ENCODE data around the gene PHF5A. TPM values are rescaled to one million over a fixed set of nuclear protein-coding genes. Genes with fewer than 3 reads are reported as not detected.

The PHF5A gene
- total RNA-seq, 1 donor = 38.4 TPM

DNA sequence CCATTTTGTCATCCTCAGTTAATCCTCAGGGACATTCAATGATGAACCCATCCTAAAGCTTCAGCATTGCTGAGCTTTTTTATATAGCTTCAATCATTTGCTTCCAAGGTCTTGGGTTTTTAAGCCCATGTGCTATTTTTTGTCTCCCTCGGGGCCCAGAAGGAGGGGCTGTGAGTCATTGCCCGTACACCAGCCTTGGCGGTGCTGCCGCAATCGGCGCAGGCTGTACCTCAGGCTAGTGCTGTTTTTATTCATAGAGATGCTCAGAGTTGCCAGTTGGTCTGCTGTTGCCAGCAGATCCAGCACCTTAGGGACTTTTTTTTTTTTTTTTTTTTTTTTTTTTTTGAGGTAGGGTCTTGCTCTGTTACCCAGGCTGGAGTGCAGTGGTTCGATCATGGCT, 35.9 kb upstream of the PHF5A start:
- DNase-seq (ENCODE audit: insufficient read length, low spot score, missing footprints) = peak; percentile 97

DNA sequence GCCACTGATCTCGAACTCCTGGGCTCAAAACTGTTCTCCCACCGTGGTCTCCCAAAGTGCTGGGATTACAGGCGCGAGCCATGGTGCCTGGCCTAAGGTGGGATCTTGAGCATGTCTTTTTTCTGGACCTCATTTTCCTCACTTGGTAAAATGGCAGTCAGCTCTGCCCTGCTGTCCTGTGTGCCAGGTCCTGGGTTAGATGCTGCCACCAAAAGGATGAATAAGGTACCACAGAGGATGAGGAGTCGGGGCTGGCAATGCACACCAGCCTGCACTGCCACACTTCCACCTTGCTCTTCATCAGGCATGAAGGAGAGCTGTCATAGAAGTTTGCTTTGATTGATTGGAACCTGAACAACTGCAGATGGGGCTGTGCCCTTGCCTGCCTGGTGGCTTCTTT, 32.7 kb upstream of the PHF5A start:
- TF ChIP-seq, protein P1, sequence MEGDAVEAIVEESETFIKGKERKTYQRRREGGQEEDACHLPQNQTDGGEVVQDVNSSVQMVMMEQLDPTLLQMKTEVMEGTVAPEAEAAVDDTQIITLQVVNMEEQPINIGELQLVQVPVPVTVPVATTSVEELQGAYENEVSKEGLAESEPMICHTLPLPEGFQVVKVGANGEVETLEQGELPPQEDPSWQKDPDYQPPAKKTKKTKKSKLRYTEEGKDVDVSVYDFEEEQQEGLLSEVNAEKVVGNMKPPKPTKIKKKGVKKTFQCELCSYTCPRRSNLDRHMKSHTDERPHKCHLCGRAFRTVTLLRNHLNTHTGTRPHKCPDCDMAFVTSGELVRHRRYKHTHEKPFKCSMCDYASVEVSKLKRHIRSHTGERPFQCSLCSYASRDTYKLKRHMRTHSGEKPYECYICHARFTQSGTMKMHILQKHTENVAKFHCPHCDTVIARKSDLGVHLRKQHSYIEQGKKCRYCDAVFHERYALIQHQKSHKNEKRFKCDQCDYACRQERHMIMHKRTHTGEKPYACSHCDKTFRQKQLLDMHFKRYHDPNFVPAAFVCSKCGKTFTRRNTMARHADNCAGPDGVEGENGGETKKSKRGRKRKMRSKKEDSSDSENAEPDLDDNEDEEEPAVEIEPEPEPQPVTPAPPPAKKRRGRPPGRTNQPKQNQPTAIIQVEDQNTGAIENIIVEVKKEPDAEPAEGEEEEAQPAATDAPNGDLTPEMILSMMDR (IDR thresholded peaks at IDR 0.05; ENCODE audit: extremely low read depth, low read depth, low read length) = peak; percentile 42
- peaks cover 51% of the 10 kb centered on the region for H3K79me2 ChIP-seq (ENCODE audit: insufficient read depth, low read length)

More for the DNA sequence above, 35.9 kb upstream of the PHF5A start:
- no peaks in the 10 kb centered on the region for H3K27me3 ChIP-seq (ENCODE audit: insufficient read depth, low read length)
- peaks cover 13% of the 10 kb centered on the region for H3K4me1 ChIP-seq (ENCODE audit: insufficient read depth, low read length)
- peak overlapping the region; percentile 9 for H3K4me2 ChIP-seq (ENCODE audit: insufficient read depth, low read length)
- peaks cover 9% of the 10 kb centered on the region for H4K20me1 ChIP-seq (ENCODE audit: insufficient read depth, low read length)
- peaks cover 41% of the 10 kb centered on the region for H3K79me2 ChIP-seq (ENCODE audit: insufficient read depth, low read length)
- H3K36me3 ChIP-seq (ENCODE audit: insufficient read depth, low read length) = peaks cover 43% of the 10 kb centered on the region
- H2AFZ ChIP-seq (ENCODE audit: low read length) = no peak overlapping the region
- peak overlapping the region; percentile 42 for H3K27ac ChIP-seq (ENCODE audit: low read depth, low read length)
- no peak overlapping the region for H3K4me3 ChIP-seq (ENCODE audit: insufficient read depth, low read length)
- no peaks in the 10 kb centered on the region for H3K9me3 ChIP-seq (ENCODE audit: low read depth, low read length)
- TF ChIP-seq, protein P1 (IDR thresholded peaks at IDR 0.05; ENCODE audit: extremely low read depth, low read depth, low read length) = no peak

DNA sequence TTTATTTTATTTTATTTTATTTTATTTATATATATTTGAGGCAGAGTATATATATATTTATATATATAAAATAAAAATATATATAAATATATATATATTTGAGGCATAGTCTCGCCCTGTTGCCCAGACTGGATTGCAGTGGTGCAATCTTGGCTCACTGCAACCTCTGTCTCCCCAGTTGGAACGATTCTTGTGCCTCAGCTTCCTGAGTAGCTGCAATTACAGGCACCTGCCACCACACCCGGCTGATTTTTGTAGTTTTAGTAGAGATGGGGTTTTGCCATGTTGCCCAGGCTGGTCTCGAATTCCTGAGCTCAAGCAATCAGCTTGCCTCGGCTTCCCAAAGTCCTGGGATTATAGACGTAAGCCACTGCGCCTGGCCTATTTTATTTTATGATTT, 31.8 kb upstream of the PHF5A start:
- H3K9me3 ChIP-seq (ENCODE audit: low read depth, low read length) = no peaks in the 10 kb centered on the region
- no peak for DNase-seq (ENCODE audit: insufficient read length, low spot score, missing footprints)
- no peak overlapping the region for H3K4me3 ChIP-seq (ENCODE audit: insufficient read depth, low read length)
- TF ChIP-seq, protein P1 (IDR thresholded peaks at IDR 0.05; ENCODE audit: extremely low read depth, low read depth, low read length) = no peak
- H3K36me3 ChIP-seq (ENCODE audit: insufficient read depth, low read length) = peaks cover 24% of the 10 kb centered on the region
- no peak overlapping the region for H3K27ac ChIP-seq (ENCODE audit: low read depth, low read length)
- H3K27me3 ChIP-seq (ENCODE audit: insufficient read depth, low read length) = no peaks in the 10 kb centered on the region
- no peak overlapping the region for H3K4me2 ChIP-seq (ENCODE audit: insufficient read depth, low read length)
- no peak overlapping the region for H2AFZ ChIP-seq (ENCODE audit: low read length)
- H4K20me1 ChIP-seq (ENCODE audit: insufficient read depth, low read length) = peaks cover 6% of the 10 kb centered on the region
- peaks cover 52% of the 10 kb centered on the region for H3K79me2 ChIP-seq (ENCODE audit: insufficient read depth, low read length)
- H3K4me1 ChIP-seq (ENCODE audit: insufficient read depth, low read length) = peaks cover 13% of the 10 kb centered on the region

More for the DNA sequence above, 32.7 kb upstream of the PHF5A start:
- Histone ChIP-seq H3K27ac (ENCODE audit: low read depth, low read length) (no peak overlapping the region), H3K27me3 (ENCODE audit: insufficient read depth, low read length) (no peaks in the 10 kb centered on the region), H3K4me1 (ENCODE audit: insufficient read depth, low read length) (peaks cover 13% of the 10 kb centered on the region), H2AFZ (ENCODE audit: low read length) (no peak overlapping the region), H3K4me3 (ENCODE audit: insufficient read depth, low read length) (no peak overlapping the region), H3K9me3 (ENCODE audit: low read depth, low read length) (no peaks in the 10 kb centered on the region), H4K20me1 (ENCODE audit: insufficient read depth, low read length) (peaks cover 8% of the 10 kb centered on the region), H3K36me3 (ENCODE audit: insufficient read depth, low read length) (peaks cover 24% of the 10 kb centered on the region), H3K4me2 (ENCODE audit: insufficient read depth, low read length) (no peak overlapping the region)
- DNase-seq (ENCODE audit: insufficient read length, low spot score, missing footprints) = peak; percentile 92

DNA sequence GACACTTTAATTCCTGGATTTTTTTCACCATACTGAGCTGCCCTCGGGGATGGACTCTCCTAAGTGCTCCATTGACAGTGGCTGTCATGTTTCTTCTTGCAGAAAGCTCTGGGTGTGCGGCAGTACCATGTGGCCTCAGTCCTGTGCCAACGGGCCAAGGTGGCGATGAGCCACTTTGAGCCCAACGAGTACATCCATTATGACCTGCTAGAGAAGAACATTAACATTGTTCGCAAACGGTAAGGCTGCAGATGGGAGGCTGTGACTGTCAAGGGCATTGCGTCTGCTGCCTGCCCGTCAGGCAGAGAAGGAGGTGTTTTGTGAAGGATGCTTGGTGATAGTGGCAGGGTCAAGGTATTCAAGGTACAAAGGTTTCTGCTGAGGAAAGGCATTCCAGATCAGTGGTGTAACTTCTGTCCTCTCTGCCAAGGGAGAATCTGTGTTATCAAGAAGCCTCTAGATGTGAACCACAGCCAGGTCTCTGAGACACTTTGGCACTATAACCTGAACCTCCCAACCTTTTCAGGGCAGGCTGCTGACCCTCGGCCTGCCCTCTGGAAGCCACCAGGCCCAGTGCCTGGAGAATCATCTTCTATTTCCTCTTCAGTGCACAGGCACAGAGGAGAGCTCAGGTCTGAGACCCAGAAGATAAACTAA, 31.3 kb upstream of the PHF5A start:
- Histone ChIP-seq H3K4me1 (ENCODE audit: insufficient read depth, low read length) (peaks cover 12% of the 10 kb centered on the region), H3K4me3 (ENCODE audit: insufficient read depth, low read length) (no peak overlapping the region), H3K79me2 (ENCODE audit: insufficient read depth, low read length) (peaks cover 56% of the 10 kb centered on the region), H4K20me1 (ENCODE audit: insufficient read depth, low read length) (peaks cover 5% of the 10 kb centered on the region), H3K27me3 (ENCODE audit: insufficient read depth, low read length) (no peaks in the 10 kb centered on the region), H3K27ac (ENCODE audit: low read depth, low read length) (no peak overlapping the region), H2AFZ (ENCODE audit: low read length) (no peak overlapping the region), H3K9me3 (ENCODE audit: low read depth, low read length) (no peaks in the 10 kb centered on the region), H3K4me2 (ENCODE audit: insufficient read depth, low read length) (no peak overlapping the region), H3K36me3 (ENCODE audit: insufficient read depth, low read length) (peaks cover 24% of the 10 kb centered on the region)
- no peak for DNase-seq (ENCODE audit: insufficient read length, low spot score, missing footprints)
- TF ChIP-seq, protein P1 (IDR thresholded peaks at IDR 0.05; ENCODE audit: extremely low read depth, low read depth, low read length) = no peak

Data from osteoblast (primary cell).